ENCODE results near the gene BATF. TPM values are rescaled to one million over a fixed set of nuclear protein-coding genes. Genes with fewer than 3 reads are reported as not detected.

Gene BATF
- total RNA-seq, 6 experiments from 2014 or later = 0.24 to 10.4 (median 0.87) TPM

- peaks cover 0 to 25% (median 8%) of the 10 kb centered on the region in 4 donors for H3K4me1 ChIP-seq
- H3K36me3 ChIP-seq = no peaks in the 10 kb centered on the region
- intact Hi-C loops (cut with DNase I) = no loop called here
- no peaks in the 10 kb centered on the region for H3K9me3 ChIP-seq
- no peak overlapping the region for H3K27ac ChIP-seq
- WGBS (ENCODE audit: insufficient coverage, low coverage, low lambda C conversion rate, missing lambda C conversion rate) = 76% methylated on average over 5 of the region's 5 CpGs
- ATAC-seq = no peak
- no peaks in the 10 kb centered on the region for H3K27me3 ChIP-seq
- no peak overlapping the region for H3K4me3 ChIP-seq
- TF ChIP-seq POLR2A (IDR thresholded peaks at IDR 0.05) = no peak
- no peak for DNase-seq
These were observed 9.5 kb downstream of the BATF start for GRCh38 chr14:75531660-75532317.

DNA sequence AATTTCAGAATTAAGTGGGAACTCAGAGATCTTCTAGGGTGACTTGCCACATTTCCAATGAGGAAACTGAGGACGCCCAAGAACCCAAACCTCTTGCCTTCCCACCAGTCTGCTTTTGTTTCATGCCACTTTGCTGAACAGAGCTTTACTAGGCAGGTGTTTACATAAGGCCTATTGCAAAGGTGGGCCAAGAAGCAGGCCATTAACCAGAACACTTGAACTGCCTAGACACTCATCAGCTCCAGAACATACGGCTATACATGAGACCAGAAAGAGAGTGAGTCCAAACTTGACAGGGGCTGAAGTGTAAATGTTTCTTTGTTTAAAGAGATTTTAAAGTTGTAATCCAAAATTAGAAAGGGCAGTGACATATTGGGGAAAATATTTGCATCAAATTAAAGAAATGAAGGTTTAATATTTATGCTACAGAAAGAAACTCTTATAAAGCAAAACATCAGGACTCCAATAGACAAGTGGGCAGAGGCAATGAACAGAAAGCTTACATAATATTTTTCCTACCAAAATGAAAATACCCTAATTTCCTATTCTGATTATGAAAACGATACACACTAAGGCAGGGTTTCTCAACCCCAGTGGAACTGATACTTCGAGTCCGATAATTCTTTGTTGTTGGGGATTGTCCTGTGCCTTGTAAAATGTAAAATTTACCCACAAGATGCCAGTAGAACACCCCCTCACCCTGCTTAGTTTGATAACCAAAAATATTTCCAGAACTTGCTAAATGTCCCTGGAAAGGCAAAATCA, 11.7 kb downstream of the BATF start:
- Histone ChIP-seq H3K9me3 (no peaks in the 10 kb centered on the region), H3K27me3 (no peaks in the 10 kb centered on the region), H3K27ac (no peak overlapping the region), H3K4me1 (peaks cover 0 to 28% (median 11%) of the 10 kb centered on the region in 4 donors), H3K36me3 (no peaks in the 10 kb centered on the region), H3K4me3 (no peak overlapping the region)
- ATAC-seq (no peak), DNase-seq (no peak)
- intact Hi-C loops (cut with DNase I) = no loop called here
- TF ChIP-seq CTCF (IDR thresholded peaks at IDR 0.05) (no peak), POLR2A (IDR thresholded peaks at IDR 0.05) (no peak)
- WGBS (ENCODE audit: insufficient coverage, low coverage, low lambda C conversion rate, missing lambda C conversion rate) = 72% methylated on average over 5 of the region's 5 CpGs

DNA sequence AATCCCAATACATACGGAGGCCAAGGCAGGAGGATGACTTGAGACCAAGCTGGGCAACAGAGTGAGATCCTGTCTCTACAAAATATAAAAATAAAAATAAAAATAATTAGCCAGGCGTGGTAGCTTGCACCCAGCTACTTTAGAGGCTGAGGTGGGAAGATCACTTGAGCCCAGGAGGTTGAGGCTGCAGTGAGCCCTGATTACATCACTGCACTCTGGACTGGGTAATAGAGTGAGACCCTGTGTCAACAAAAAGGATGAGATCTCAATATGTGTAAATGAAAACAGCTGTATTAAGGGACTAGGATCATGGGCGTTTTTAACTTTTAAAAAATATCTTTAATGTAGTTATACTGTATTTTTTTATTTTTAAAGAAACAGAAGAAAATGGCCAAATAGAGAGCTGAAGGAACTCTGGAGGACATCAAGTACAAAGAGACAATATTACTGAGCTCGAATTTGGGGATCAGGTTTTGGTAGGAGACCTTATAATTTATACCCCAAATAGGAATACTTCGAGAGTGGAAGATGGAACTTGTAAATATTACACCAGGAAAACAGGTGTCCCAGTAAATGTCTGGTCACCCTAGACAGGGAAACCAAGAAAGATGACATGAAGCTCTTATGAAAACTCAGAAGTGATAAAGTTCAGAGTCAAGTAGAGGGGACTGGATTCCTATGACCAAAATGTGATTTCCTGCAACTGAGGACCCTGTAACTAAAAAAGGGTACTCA, 13.1 kb downstream of the BATF start:
- Histone ChIP-seq H3K27ac (peak overlapping the region; percentile 72 to 90 (median 77)), H3K36me3 (no peaks in the 10 kb centered on the region), H3K27me3 (no peaks in the 10 kb centered on the region), H3K4me3 (no peak overlapping the region), H3K4me1 (peaks cover 0 to 28% (median 11%) of the 10 kb centered on the region in 4 donors), H3K9me3 (no peaks in the 10 kb centered on the region)
- WGBS (ENCODE audit: insufficient coverage, low coverage, low lambda C conversion rate, missing lambda C conversion rate) = 62% methylated on average over 5 of the region's 5 CpGs
- intact Hi-C loops (cut with DNase I) = no loop called here
- TF ChIP-seq POLR2A (IDR thresholded peaks at IDR 0.05) (no peak), CTCF (IDR thresholded peaks at IDR 0.05) (no peak)
- ATAC-seq (peak; percentile 37 to 47 (median 45)), DNase-seq (no peak)

GRCh38 chr14:75537071-75537470, 14.8 kb downstream of the BATF start:
- Histone ChIP-seq H3K27me3 (no peaks in the 10 kb centered on the region), H3K4me1 (peaks cover 0 to 28% (median 11%) of the 10 kb centered on the region in 4 donors), H3K27ac (peak overlapping the region in 2 of 3 donors; percentile 90 to 95), H3K36me3 (no peaks in the 10 kb centered on the region), H3K4me3 (no peak overlapping the region), H3K9me3 (no peaks in the 10 kb centered on the region)
- TF ChIP-seq POLR2A (IDR thresholded peaks at IDR 0.05) = no peak
- TF ChIP-seq CTCF (IDR thresholded peaks at IDR 0.05) = no peak
- 85% methylated on average over 4 of the region's 4 CpGs for WGBS (ENCODE audit: insufficient coverage, low coverage, low lambda C conversion rate, missing lambda C conversion rate)
- ATAC-seq = no peak
- DNase-seq = no peak
- intact Hi-C loops (cut with DNase I) = no loop called here

All from right lobe of liver (tissue), 6 donors.